Skin epidermis (tissue), 12 donors: ENCODE measurements around the gene SCD5.
A peak's percentile ranks its signal among the peaks of the same experiment; 100 is the strongest.

Source experiments
- H3K27ac ChIP-seq, 21 experiments: fragments of 200-600 bp; sonication (generic) in 11 of 21; one replicate each; pipeline ENCODE4 v1.5.0; 2020; ENCODE audit warnings: mild to moderate bottlenecking in 3 of 21, inconsistent platforms in 2 of 21, moderate library complexity in 2 of 21
- H3K4me3 ChIP-seq, 7 experiments: fragments of 200-600 bp; sonication (generic) in 2 of 7; one replicate each; pipeline ENCODE4 v1.5.0; 2020; ENCODE audit warnings: inconsistent platforms in 2 of 7, mild to moderate bottlenecking in 2 of 7, moderate library complexity in 1 of 7

SCD5 gene

GRCh38 chr4:82661181-82661992 lies 137.2 kb downstream of the SCD5 start:
- no peak overlapping the region for H3K4me3 ChIP-seq
- no peak overlapping the region for H3K27ac ChIP-seq

GRCh38 chr4:82652062-82652461 lies 146.5 kb downstream of the SCD5 start:
- H3K4me3 ChIP-seq: no peak overlapping the region
- H3K27ac ChIP-seq: no peak overlapping the region

GRCh38 chr4:82650868-82651267 lies 147.7 kb downstream of the SCD5 start:
- no peak overlapping the region for H3K27ac ChIP-seq
- H3K4me3 ChIP-seq: no peak overlapping the region

GRCh38 chr4:82648356-82648755 lies 150.2 kb downstream of the SCD5 start:
- Histone ChIP-seq H3K27ac (no peak overlapping the region), H3K4me3 (no peak overlapping the region)

GRCh38 chr4:82645936-82646565 lies 152.5 kb downstream of the SCD5 start:
- H3K4me3 ChIP-seq: no peak overlapping the region
- no peak overlapping the region for H3K27ac ChIP-seq

GRCh38 chr4:82644734-82645126 lies 153.9 kb downstream of the SCD5 start:
- Histone ChIP-seq H3K4me3 (no peak overlapping the region), H3K27ac (no peak overlapping the region)

GRCh38 chr4:82643994-82644733 lies 154.4 kb downstream of the SCD5 start:
- Histone ChIP-seq H3K4me3 (no peak overlapping the region), H3K27ac (no peak overlapping the region)

- Histone ChIP-seq H3K4me3 (no peak overlapping the region), H3K27ac (no peak overlapping the region)
Measured at GRCh38 chr4:82642331-82642730, 156.3 kb downstream of the SCD5 start.

GRCh38 chr4:82640540-82640939 lies 158.1 kb downstream of the SCD5 start:
- Histone ChIP-seq H3K27ac (no peak overlapping the region), H3K4me3 (no peak overlapping the region)

- Histone ChIP-seq H3K27ac (no peak overlapping the region), H3K4me3 (no peak overlapping the region)
Measured at GRCh38 chr4:82639971-82640370, 158.6 kb downstream of the SCD5 start.

- Histone ChIP-seq H3K4me3 (no peak overlapping the region), H3K27ac (no peak overlapping the region)
Measured at GRCh38 chr4:82638479-82638878, 160.1 kb downstream of the SCD5 start.

- H3K4me3 ChIP-seq: no peak overlapping the region
- H3K27ac ChIP-seq: no peak overlapping the region
Measured at GRCh38 chr4:82630079-82630478, 168.5 kb downstream of the SCD5 start.

- Histone ChIP-seq H3K27ac (peak overlapping the region in 1 of 21 experiments; percentile 21), H3K4me3 (no peak overlapping the region)
Measured at GRCh38 chr4:82629238-82630000, 169.2 kb downstream of the SCD5 start.

- peak overlapping the region in 2 of 21 experiments; percentile 19 to 50 for H3K27ac ChIP-seq
- no peak overlapping the region for H3K4me3 ChIP-seq
Measured at GRCh38 chr4:82626251-82626868, 172.2 kb downstream of the SCD5 start.

- H3K4me3 ChIP-seq: no peak overlapping the region
- H3K27ac ChIP-seq: peak overlapping the region in 2 of 21 experiments; percentile 46 to 61
Measured at GRCh38 chr4:82624819-82625218, 173.8 kb downstream of the SCD5 start.

- no peak overlapping the region for H3K4me3 ChIP-seq
- H3K27ac ChIP-seq: peak overlapping the region in 1 of 21 experiments; percentile 50
Measured at GRCh38 chr4:82623121-82623683, 175.4 kb downstream of the SCD5 start.

- Histone ChIP-seq H3K27ac (no peak overlapping the region), H3K4me3 (no peak overlapping the region)
Measured at GRCh38 chr4:82621251-82621650, 177.3 kb downstream of the SCD5 start.

GRCh38 chr4:82620126-82620735 lies 178.4 kb downstream of the SCD5 start:
- Histone ChIP-seq H3K27ac (no peak overlapping the region), H3K4me3 (no peak overlapping the region)
